ENCODE results near the gene BFSP2. TPM values are rescaled to one million over a fixed set of nuclear protein-coding genes. Genes with fewer than 3 reads are reported as not detected.

BFSP2 gene
- total RNA-seq, 1 donor from 2014 or later = not detected

- TF ChIP-seq CTCF (conservative IDR thresholded peaks at IDR 0.05) = no peak
- Mint-ChIP-seq H3K27me3 (ENCODE audit: low read depth) (no peaks in the 10 kb centered on the region), H3K27ac (ENCODE audit: unreplicated experiment) (no peak overlapping the region), H3K4me1 (peaks cover 4% of the 10 kb centered on the region), H3K4me3 (no peak overlapping the region), H3K9me3 (no peaks in the 10 kb centered on the region), H3K36me3 (ENCODE audit: low read depth) (no peaks in the 10 kb centered on the region)
- no peak for DNase-seq (ENCODE audit: low read depth, low spot score)
Observed at GRCh38 chr3:133418361-133418760, 18.5 kb downstream of the BFSP2 start.

GRCh38 chr3:133419151-133419909 is 19.5 kb downstream of the BFSP2 start:
- no peak for TF ChIP-seq CTCF (conservative IDR thresholded peaks at IDR 0.05)
- no peak for DNase-seq (ENCODE audit: low read depth, low spot score)
- Mint-ChIP-seq H3K27me3 (ENCODE audit: low read depth) (no peaks in the 10 kb centered on the region), H3K9me3 (no peaks in the 10 kb centered on the region), H3K4me1 (peaks cover 4% of the 10 kb centered on the region), H3K4me3 (no peak overlapping the region), H3K36me3 (ENCODE audit: low read depth) (no peaks in the 10 kb centered on the region), H3K27ac (ENCODE audit: unreplicated experiment) (no peak overlapping the region)

GRCh38 chr3:133424937-133425869 is 25.3 kb downstream of the BFSP2 start:
- Mint-ChIP-seq H3K4me3 (no peak overlapping the region), H3K36me3 (ENCODE audit: low read depth) (no peaks in the 10 kb centered on the region), H3K27me3 (ENCODE audit: low read depth) (no peaks in the 10 kb centered on the region), H3K9me3 (no peaks in the 10 kb centered on the region), H3K4me1 (peaks cover 4% of the 10 kb centered on the region), H3K27ac (ENCODE audit: unreplicated experiment) (no peak overlapping the region)
- no peak for TF ChIP-seq CTCF (conservative IDR thresholded peaks at IDR 0.05)
- no peak for DNase-seq (ENCODE audit: low read depth, low spot score)

GRCh38 chr3:133425898-133426297 is 26.0 kb downstream of the BFSP2 start:
- H3K27me3 Mint-ChIP-seq (ENCODE audit: low read depth) = no peaks in the 10 kb centered on the region
- H3K27ac Mint-ChIP-seq (ENCODE audit: unreplicated experiment) = no peak overlapping the region
- TF ChIP-seq CTCF (conservative IDR thresholded peaks at IDR 0.05) = no peak
- no peak for DNase-seq (ENCODE audit: low read depth, low spot score)
- no peaks in the 10 kb centered on the region for H3K36me3 Mint-ChIP-seq (ENCODE audit: low read depth)
- H3K4me3 Mint-ChIP-seq = no peak overlapping the region
- no peaks in the 10 kb centered on the region for H3K9me3 Mint-ChIP-seq
- peaks cover 4% of the 10 kb centered on the region for H3K4me1 Mint-ChIP-seq

GRCh38 chr3:133426721-133427120 is 26.9 kb downstream of the BFSP2 start:
- Mint-ChIP-seq H3K27ac (ENCODE audit: unreplicated experiment) (no peak overlapping the region), H3K27me3 (ENCODE audit: low read depth) (no peaks in the 10 kb centered on the region), H3K4me1 (peaks cover 4% of the 10 kb centered on the region), H3K4me3 (no peak overlapping the region), H3K9me3 (no peaks in the 10 kb centered on the region), H3K36me3 (ENCODE audit: low read depth) (no peaks in the 10 kb centered on the region)
- TF ChIP-seq CTCF (conservative IDR thresholded peaks at IDR 0.05) = no peak
- no peak for DNase-seq (ENCODE audit: low read depth, low spot score)
